ENCODE measurements around the gene NLGN2.
A peak's percentile ranks its signal among the peaks of the same experiment; 100 is the strongest.

Gene NLGN2

GRCh38 chr17:7439462-7440112, 31.9 kb downstream of the NLGN2 start, which contains the start of gene FGF11:
Gene FGF11 (plus strand): TSS chr17:7439512. CDS start chr17:7439621, 109 bp downstream.
- no peak for DNase-seq (ENCODE audit: low spot score)
- no peak for TF ChIP-seq CTCF (IDR thresholded peaks at IDR 0.05; ENCODE audit: poor library complexity, severe bottlenecking)
- Histone ChIP-seq H3K36me3 (ENCODE audit: low read depth) (no peaks in the 10 kb centered on the region), H3K27me3 (ENCODE audit: insufficient read depth, poor library complexity, severe bottlenecking) (no peaks in the 10 kb centered on the region), H3K9me3 (ENCODE audit: severe bottlenecking) (no peaks in the 10 kb centered on the region), H3K4me1 (ENCODE audit: insufficient read depth, poor library complexity, severe bottlenecking) (peaks cover 17% of the 10 kb centered on the region), H3K4me3 (ENCODE audit: severe bottlenecking) (peak within 1 kb of the TSS; percentile 44), H3K27ac (ENCODE audit: poor library complexity, severe bottlenecking) (peak within 1 kb of the TSS; percentile 82)
- ATAC-seq (ENCODE audit: low read depth): no peak

DNA sequence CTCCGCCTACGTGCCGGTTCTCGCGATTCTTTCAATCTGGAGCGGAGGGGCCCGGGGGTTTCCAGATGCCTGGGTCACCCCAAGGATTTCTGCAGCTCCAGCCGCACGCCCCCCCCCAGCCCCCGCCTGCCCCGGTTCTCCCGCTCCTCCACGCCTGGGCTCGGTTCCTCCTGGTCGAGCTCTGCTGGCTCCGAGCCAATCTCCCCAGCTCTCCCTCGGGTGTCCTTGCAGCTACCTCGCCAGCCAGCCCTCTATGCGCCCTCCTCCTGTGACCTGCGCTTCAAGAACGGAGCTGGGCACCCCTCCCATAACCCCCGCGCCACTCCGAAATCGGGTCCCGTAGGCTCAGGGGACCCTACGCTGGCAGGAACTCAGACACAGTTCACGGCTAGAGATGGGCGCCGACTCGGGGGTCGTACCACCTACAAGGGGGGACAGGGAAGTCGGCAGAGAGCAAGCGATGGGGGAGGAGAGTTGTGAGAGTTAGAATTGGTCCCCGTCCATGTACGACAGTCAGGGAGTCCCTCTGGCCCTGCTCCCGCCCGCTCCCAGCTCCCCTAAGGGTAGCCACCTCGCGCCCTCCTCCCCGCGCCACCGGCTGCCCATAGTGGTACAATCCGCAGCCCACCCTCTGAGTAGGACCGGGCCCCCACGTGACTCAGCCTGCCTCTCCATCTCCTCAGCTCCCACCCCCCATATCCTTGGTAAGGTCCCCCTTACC, 32.6 kb downstream of the NLGN2 start:
- peak overlapping the region; percentile 82 for H3K27ac ChIP-seq (ENCODE audit: poor library complexity, severe bottlenecking)
- DNase-seq (ENCODE audit: low spot score): peak; percentile 79
- ATAC-seq (ENCODE audit: low read depth): no peak

DNA sequence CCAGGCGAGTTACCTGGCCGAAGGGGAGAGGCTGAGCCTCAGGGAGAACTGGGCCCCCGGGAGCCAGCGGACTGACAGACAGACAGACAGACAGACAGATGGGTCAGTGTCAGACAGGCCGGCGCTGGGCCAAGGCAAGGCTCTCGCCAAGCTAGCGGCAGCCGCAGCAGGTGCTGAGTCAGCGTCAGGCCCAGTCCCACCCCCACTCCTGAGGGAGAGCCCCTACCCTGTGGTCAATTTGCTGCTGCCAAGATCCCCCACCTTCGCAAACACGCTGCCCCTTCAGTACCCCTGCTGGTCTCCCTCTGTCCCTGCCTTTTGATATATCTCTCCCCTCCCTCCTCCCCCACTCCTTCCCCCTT, 33.2 kb downstream of the NLGN2 start:
- no peaks in the 10 kb centered on the region for H3K36me3 ChIP-seq (ENCODE audit: low read depth)
- H3K4me1 ChIP-seq (ENCODE audit: insufficient read depth, poor library complexity, severe bottlenecking): peaks cover 19% of the 10 kb centered on the region
- H3K4me3 ChIP-seq (ENCODE audit: severe bottlenecking): peak overlapping the region; percentile 44
- no peak for TF ChIP-seq CTCF (IDR thresholded peaks at IDR 0.05; ENCODE audit: poor library complexity, severe bottlenecking)
- no peaks in the 10 kb centered on the region for H3K27me3 ChIP-seq (ENCODE audit: insufficient read depth, poor library complexity, severe bottlenecking)
- peak overlapping the region; percentile 82 for H3K27ac ChIP-seq (ENCODE audit: poor library complexity, severe bottlenecking)
- ATAC-seq (ENCODE audit: low read depth) (peak; percentile 9; the same call in 2 of the 3 replicates), DNase-seq (ENCODE audit: low spot score) (peak; percentile 72)
- no peaks in the 10 kb centered on the region for H3K9me3 ChIP-seq (ENCODE audit: severe bottlenecking)

More for the DNA sequence above, 32.6 kb downstream of the NLGN2 start:
- no peaks in the 10 kb centered on the region for H3K9me3 ChIP-seq (ENCODE audit: severe bottlenecking)
- H3K4me1 ChIP-seq (ENCODE audit: insufficient read depth, poor library complexity, severe bottlenecking): peaks cover 19% of the 10 kb centered on the region
- H3K36me3 ChIP-seq (ENCODE audit: low read depth): no peaks in the 10 kb centered on the region
- no peaks in the 10 kb centered on the region for H3K27me3 ChIP-seq (ENCODE audit: insufficient read depth, poor library complexity, severe bottlenecking)
- TF ChIP-seq CTCF (IDR thresholded peaks at IDR 0.05; ENCODE audit: poor library complexity, severe bottlenecking): no peak
- peak overlapping the region; percentile 44 for H3K4me3 ChIP-seq (ENCODE audit: severe bottlenecking)

GRCh38 chr17:7441266-7441665, 33.6 kb downstream of the NLGN2 start:
- DNase-seq (ENCODE audit: low spot score) (no peak), ATAC-seq (ENCODE audit: low read depth) (no peak)
- TF ChIP-seq CTCF (IDR thresholded peaks at IDR 0.05; ENCODE audit: poor library complexity, severe bottlenecking): no peak
- no peaks in the 10 kb centered on the region for H3K27me3 ChIP-seq (ENCODE audit: insufficient read depth, poor library complexity, severe bottlenecking)
- H3K9me3 ChIP-seq (ENCODE audit: severe bottlenecking): no peaks in the 10 kb centered on the region
- no peak overlapping the region for H3K4me3 ChIP-seq (ENCODE audit: severe bottlenecking)
- H3K36me3 ChIP-seq (ENCODE audit: low read depth): no peaks in the 10 kb centered on the region
- H3K4me1 ChIP-seq (ENCODE audit: insufficient read depth, poor library complexity, severe bottlenecking): peaks cover 19% of the 10 kb centered on the region
- peak overlapping the region; percentile 82 for H3K27ac ChIP-seq (ENCODE audit: poor library complexity, severe bottlenecking)

DNA sequence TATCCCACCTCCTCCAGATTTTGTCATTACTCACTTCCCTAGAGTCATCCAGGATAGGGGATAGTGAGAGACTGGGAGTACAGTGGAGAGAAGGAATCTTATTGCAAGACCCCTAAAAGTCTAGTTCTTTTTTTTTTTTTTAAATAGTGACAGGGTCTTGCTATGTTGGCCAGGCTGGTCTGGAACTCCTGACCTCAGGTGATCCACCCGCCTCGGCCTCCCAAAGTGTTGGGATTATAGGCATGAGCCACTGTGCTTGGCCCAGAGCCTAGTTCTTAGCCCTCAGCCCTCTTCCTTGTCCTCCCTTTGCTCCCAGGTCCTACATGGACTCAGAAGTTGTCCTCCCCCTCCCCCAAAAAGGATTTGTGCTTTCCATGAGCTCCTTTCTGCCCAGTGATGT, 34.5 kb downstream of the NLGN2 start:
- no peaks in the 10 kb centered on the region for H3K27me3 ChIP-seq (ENCODE audit: insufficient read depth, poor library complexity, severe bottlenecking)
- H3K27ac ChIP-seq (ENCODE audit: poor library complexity, severe bottlenecking): peak overlapping the region; percentile 87
- no peak for ATAC-seq (ENCODE audit: low read depth)
- no peaks in the 10 kb centered on the region for H3K36me3 ChIP-seq (ENCODE audit: low read depth)
- DNase-seq (ENCODE audit: low spot score): no peak
- TF ChIP-seq CTCF (IDR thresholded peaks at IDR 0.05; ENCODE audit: poor library complexity, severe bottlenecking): no peak
- peaks cover 19% of the 10 kb centered on the region for H3K4me1 ChIP-seq (ENCODE audit: insufficient read depth, poor library complexity, severe bottlenecking)
- no peaks in the 10 kb centered on the region for H3K9me3 ChIP-seq (ENCODE audit: severe bottlenecking)
- no peak overlapping the region for H3K4me3 ChIP-seq (ENCODE audit: severe bottlenecking)
